HEK293T (cell line): ENCODE measurements around the gene HSPB6.

Source experiments
- CTCF ChIA-PET: fragments of 350-600 bp; formaldehyde crosslinking; extraction: SDS; loops from one replicate; lab custom pipeline; 2021; ENCODE audit warnings: antibody characterized with exemption, inconsistent platforms; lab: Yijun Ruan, JAX
- POLR2A ChIA-PET: fragments of 350-600 bp; formaldehyde crosslinking; extraction: SDS; loops from one replicate; lab custom pipeline; 2020; ENCODE audit warnings: antibody characterized with exemption, inconsistent platforms; lab: Yijun Ruan, JAX
- DNase-seq: peaks from one replicate; pipeline ENCODE4 v3.0.0; 2012; ENCODE audit warnings: mixed read lengths; ENCODE audit errors: extremely low spot score
- ARNT ChIP-seq: fragments of 450-650 bp; IDR thresholded peaks from 2 replicates; pipeline ENCODE4 v1.6.1; 2017; ENCODE audit warnings: mild to moderate bottlenecking
- BHLHE40 ChIP-seq: fragments of 450-650 bp; IDR thresholded peaks from 2 replicates; pipeline ENCODE4 v1.6.1; 2016; ENCODE audit warnings: mild to moderate bottlenecking, moderate library complexity, borderline replicate concordance
- CTBP1 ChIP-seq: fragments of 450-650 bp; IDR thresholded peaks from 2 replicates; pipeline ENCODE4 v1.6.1; 2016; ENCODE audit warnings: borderline replicate concordance
- ELF4 ChIP-seq: fragments of 450-650 bp; IDR thresholded peaks from 2 replicates; pipeline ENCODE4 v1.6.1; 2017; ENCODE audit warnings: antibody characterized with exemption
- FOXA1 ChIP-seq: fragments of 450-650 bp; IDR thresholded peaks from 2 replicates; pipeline ENCODE4 v1.6.1; 2016; ENCODE audit warnings: mild to moderate bottlenecking
- FOXK2 ChIP-seq: fragments of 450-650 bp; IDR thresholded peaks from 2 replicates; pipeline ENCODE4 v1.6.1; 2016; ENCODE audit warnings: mild to moderate bottlenecking
- FOXM1 ChIP-seq: fragments of 450-650 bp; IDR thresholded peaks from 2 replicates; pipeline ENCODE4 v1.6.1; 2017; ENCODE audit warnings: mild to moderate bottlenecking, borderline replicate concordance
- HDGF ChIP-seq: fragments of 450-650 bp; IDR thresholded peaks from 2 replicates; pipeline ENCODE4 v1.6.1; 2017; ENCODE audit warnings: antibody characterized with exemption, borderline replicate concordance
- L3MBTL2 ChIP-seq: fragments of 450-650 bp; conservative IDR thresholded peaks from 2 replicates; pipeline ENCODE4 v1.6.1; 2016; ENCODE audit warnings: mild to moderate bottlenecking
- LEF1 ChIP-seq: fragments of 450-650 bp; IDR thresholded peaks from 2 replicates; pipeline ENCODE4 v1.6.1; 2017; ENCODE audit warnings: mild to moderate bottlenecking, borderline replicate concordance
- NFRKB ChIP-seq: fragments of 450-650 bp; IDR thresholded peaks from 2 replicates; pipeline ENCODE4 v1.6.1; 2016; ENCODE audit warnings: mild to moderate bottlenecking, moderate library complexity
- PKNOX1 ChIP-seq: fragments of 450-650 bp; IDR thresholded peaks from 2 replicates; pipeline ENCODE4 v1.6.1; 2016
- SP1 ChIP-seq: fragments of 450-650 bp; IDR thresholded peaks from 2 replicates; pipeline ENCODE4 v1.6.1; 2017
- SUZ12 ChIP-seq: fragments of 450-650 bp; IDR thresholded peaks from 2 replicates; pipeline ENCODE4 v1.6.1; 2016; ENCODE audit warnings: mild to moderate bottlenecking
- TARDBP ChIP-seq: fragments of 450-650 bp; IDR thresholded peaks from 2 replicates; pipeline ENCODE4 v1.6.1; 2016
- ZNF384 ChIP-seq: fragments of 450-650 bp; IDR thresholded peaks from 2 replicates; pipeline ENCODE4 v1.6.1; 2016

The HSPB6 gene

GRCh38 chr19:35736913-35737886 lies 19.6 kb downstream of the HSPB6 start:
- ChIA-PET CTCF (interaction anchor here (0.6 to 0.8 kb wide), 2 partner anchors 82 to 593 kb away, joined by 3 to 6 read pairs; no protein-coding TSS in a partner anchor), POLR2A (interaction anchor here (1.9 kb wide), 1 partner anchor 11 kb away, joined by 10 read pairs; the partner anchor contains the start of gene LIN37)
- no peak for DNase-seq

GRCh38 chr19:35734889-35735288 lies 21.9 kb downstream of the HSPB6 start:
- POLR2A ChIA-PET = interaction anchor here (1.7 kb wide), 1 partner anchor 13 kb away, joined by 5 read pairs; the partner anchor contains the start of gene LIN37
- CTCF ChIA-PET = no interaction called here
- DNase-seq = no peak
- TF ChIP-seq NFRKB (no peak), ARNT (no peak), ZNF384 (no peak), SUZ12 (no peak)

More at GRCh38 chr19:35736913-35737886, 19.6 kb downstream of the HSPB6 start:
- TF ChIP-seq PKNOX1 (no peak), LEF1 (no peak), HDGF (no peak), TARDBP (no peak), FOXM1 (no peak), FOXK2 (no peak), CTBP1 (no peak), ZNF384 (no peak), SUZ12 (no peak), L3MBTL2 (no peak), FOXA1 (no peak), SP1 (no peak), NFRKB (no peak), ELF4 (no peak), ARNT (no peak)

GRCh38 chr19:35734273-35734672 lies 22.6 kb downstream of the HSPB6 start:
- ChIA-PET CTCF (no interaction called here), POLR2A (interaction anchor here (1.7 kb wide), 1 partner anchor 14 kb away, joined by 5 read pairs; the partner anchor contains the start of gene LIN37)
- TF ChIP-seq FOXK2 (no peak), CTBP1 (no peak), FOXA1 (no peak), L3MBTL2 (no peak), ELF4 (no peak), PKNOX1 (no peak)
- no peak for DNase-seq

GRCh38 chr19:35733180-35734125 lies 23.4 kb downstream of the HSPB6 start:
- CTCF ChIA-PET = no interaction called here
- no peak for DNase-seq
- no peak for TF ChIP-seq L3MBTL2
- no peak for TF ChIP-seq ZNF384
- TF ChIP-seq PKNOX1 = no peak
- TF ChIP-seq FOXK2 = no peak
- no peak for TF ChIP-seq ELF4
- TF ChIP-seq FOXM1 = no peak
- no peak for TF ChIP-seq TARDBP
- POLR2A ChIA-PET = interaction anchor here (0.9 to 1.7 kb wide), 2 partner anchors 10 to 15 kb away, joined by 3 to 5 read pairs; partner anchors contain the start of gene LIN37

GRCh38 chr19:35732540-35733179 lies 24.2 kb downstream of the HSPB6 start:
- ChIA-PET POLR2A (interaction anchor here (0.9 kb wide), 1 partner anchor 9 kb away, joined by 3 read pairs; no protein-coding TSS in a partner anchor), CTCF (no interaction called here)
- no peak for DNase-seq
- TF ChIP-seq BHLHE40 (no peak), L3MBTL2 (no peak), ARNT (no peak), LEF1 (no peak), ZNF384 (no peak), NFRKB (no peak), ELF4 (no peak), TARDBP (no peak)
